GM12873 (cell line): ENCODE data around the gene CDH4.

ENCODE experiments used
- CTCF ChIP-seq: IDR thresholded peaks from 2 replicates; pipeline ENCODE4 v1.5.1; 2012; ENCODE audit warnings: low read depth, mild to moderate bottlenecking, moderate library complexity, low read length, control low read depth; ENCODE audit not compliant: insufficient read depth; ENCODE audit errors: missing control alignments

The CDH4 gene

GRCh38 chr20:61679473-61679872 lies 427.4 kb downstream of the CDH4 start:
- no peak for TF ChIP-seq CTCF

- no peak for TF ChIP-seq CTCF
Observed at GRCh38 chr20:61680096-61680495, 428.0 kb downstream of the CDH4 start.

GRCh38 chr20:61682114-61682995 lies 430.3 kb downstream of the CDH4 start:
- no peak for TF ChIP-seq CTCF

- TF ChIP-seq CTCF = no peak
Observed at GRCh38 chr20:61682996-61683681, 431.1 kb downstream of the CDH4 start.

- TF ChIP-seq CTCF = no peak
Observed at GRCh38 chr20:61683721-61684120, 431.7 kb downstream of the CDH4 start.

- TF ChIP-seq CTCF = no peak
Observed at GRCh38 chr20:61684136-61684535, 432.1 kb downstream of the CDH4 start.

- TF ChIP-seq CTCF = no peak
Observed at GRCh38 chr20:61684583-61685235, 432.6 kb downstream of the CDH4 start.
